Measurements from ENCODE around the gene PRDM13.
"Not testable (repeated sequence)": the region's sequence is repeated elsewhere in the genome, so short reads cannot be mapped to it uniquely, and the experiment has no call there.

Gene PRDM13

DNA sequence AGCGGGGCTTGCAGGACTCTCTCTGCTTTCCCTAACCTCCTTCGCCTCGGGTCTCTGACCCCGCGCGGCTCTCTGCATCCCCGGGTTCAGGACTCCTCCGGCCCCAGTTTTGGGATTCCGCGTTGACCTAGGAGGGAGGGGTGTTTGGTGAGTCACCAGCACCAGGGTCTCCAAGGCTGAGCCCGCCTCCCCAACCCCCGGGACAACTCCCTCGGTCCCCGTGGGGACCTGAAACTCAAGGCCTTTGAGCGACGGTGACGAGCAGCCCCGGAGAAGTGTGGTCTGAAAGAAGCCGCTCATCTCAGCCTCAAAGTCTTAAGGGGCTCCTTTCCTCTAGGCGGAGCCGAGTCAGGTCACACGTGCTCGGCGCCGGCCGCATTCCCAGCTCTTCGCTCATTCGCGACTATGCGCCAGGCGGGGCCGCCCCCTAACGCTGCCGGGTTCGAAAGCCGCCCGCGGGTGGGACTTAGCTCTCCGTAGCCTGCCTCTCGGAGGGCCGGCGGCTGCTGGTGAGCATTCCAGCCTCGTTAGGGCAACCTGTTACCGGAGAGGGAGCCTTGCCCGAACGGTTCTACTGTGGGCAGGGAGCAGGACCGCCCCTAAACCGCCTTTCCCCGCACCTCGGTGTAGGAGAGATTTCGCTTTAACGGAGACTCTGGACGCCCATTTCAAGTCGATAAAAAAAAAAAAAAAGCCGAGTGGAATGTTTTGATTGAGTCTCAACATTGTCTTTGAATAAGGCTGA lies 3.0 kb upstream of the PRDM13 start:
- DNase-seq (ENCODE audit: low spot score) = no peak

DNA sequence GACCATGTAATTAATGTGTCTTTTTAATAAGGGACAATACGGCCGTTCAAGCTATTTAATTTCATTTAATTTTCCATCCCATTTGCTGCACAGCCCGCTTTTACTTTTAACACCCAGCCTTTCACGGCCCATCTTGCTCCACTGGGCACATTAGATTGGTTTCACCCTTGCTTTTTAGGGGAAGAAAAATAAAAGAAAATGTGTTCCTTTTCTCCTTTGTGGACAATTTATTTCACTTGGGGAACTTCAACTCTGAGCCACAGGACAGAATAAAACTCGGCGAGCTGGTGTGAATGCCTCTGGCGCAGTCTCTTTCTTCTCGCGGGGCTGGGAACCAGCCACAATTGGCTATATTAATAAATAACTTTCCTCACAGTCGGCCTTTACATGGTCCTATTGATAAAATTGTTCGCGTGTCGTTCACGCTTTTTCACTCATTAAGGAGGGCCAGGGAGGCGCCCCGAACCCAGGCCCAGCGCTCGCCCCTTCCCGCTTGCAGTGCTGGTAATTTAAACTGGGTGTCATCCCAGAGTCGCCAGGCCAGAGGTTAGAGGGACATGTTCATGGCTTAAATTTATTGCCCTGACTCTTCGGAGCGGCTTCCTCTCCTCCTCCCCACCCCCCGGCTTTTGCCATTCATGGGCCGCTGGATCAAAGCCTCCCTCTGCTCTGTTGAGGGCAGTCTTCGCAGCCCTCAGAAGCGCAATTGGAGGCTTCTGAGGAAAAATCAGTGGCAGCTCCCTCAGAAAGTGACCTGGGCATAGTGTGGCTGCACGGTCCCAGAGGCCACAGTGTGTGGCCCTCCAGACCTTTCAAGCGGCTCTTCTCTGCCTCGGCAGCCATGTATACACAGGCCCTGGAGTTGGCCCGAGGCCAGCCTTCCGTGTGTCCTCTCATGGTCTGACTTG lies 2.2 kb upstream of the PRDM13 start:
- no peak for DNase-seq (ENCODE audit: low spot score)

DNA sequence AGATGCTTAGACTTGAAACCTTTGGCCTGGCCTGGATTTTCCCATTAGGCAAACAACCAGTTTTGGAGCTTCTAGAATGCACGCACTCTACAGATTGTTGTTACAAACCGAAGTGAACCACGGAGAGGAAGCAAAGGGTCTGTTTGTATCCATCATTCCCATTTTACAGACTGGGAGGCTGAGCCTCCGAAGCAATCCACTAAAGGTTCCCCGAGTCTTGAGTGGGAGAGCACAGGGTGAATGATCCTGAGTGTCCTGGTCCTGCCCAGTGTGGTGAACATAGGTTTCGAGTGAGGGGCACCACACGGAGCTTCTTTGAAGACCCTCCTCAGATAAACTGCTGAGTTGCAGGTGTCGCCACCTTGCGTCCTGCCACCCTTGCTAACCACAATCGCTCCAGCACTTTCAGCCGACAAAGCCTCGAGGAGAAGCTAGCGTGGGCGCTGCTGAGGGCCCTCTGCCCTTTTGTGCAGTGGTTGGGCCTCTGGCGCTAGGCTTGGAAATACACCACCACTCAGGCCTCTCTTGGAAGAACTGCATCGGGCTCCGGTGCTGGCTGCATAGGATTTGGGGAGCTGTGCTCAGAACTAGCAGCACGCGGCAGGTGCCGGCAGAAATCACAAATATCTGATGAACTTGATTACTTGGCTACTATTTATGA lies 1.4 kb upstream of the PRDM13 start:
- no peak for DNase-seq (ENCODE audit: low spot score)

DNA sequence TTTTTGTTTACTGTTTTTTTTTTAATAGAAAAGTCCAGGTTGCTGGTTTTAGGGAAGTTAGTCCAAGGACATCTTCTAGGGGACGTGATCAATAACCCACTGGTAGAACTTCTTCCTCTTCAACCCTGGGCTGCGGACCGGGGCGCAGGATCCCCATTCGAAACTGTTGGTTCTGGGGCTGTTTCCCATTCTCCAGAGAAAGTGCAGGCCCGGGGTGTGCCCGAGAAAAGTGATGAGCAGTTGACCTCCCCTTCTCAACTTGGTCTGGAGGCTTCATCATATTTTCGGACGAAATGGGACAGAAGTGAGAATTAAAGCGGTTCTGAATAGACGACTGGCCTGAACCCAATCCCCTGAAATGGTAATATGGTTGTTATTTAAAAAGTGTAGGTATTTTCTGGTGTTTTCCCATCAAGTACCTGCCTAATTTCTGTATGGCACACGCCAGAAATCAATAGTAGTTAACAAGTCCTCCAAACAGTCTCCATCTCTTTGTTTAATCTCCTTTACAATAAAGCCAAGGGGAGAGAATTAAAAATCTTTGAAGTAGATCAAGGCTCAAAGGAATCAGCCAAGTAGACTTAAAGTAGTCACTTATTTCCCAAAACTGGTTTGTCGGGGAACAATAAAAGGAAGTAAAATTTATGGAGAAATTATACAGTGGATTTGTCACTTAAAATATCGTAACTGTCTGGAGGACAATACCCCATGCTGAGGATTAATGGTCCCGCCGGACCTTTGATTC lies 550 bp upstream of the PRDM13 start:
- no peak for DNase-seq (ENCODE audit: low spot score)

DNA sequence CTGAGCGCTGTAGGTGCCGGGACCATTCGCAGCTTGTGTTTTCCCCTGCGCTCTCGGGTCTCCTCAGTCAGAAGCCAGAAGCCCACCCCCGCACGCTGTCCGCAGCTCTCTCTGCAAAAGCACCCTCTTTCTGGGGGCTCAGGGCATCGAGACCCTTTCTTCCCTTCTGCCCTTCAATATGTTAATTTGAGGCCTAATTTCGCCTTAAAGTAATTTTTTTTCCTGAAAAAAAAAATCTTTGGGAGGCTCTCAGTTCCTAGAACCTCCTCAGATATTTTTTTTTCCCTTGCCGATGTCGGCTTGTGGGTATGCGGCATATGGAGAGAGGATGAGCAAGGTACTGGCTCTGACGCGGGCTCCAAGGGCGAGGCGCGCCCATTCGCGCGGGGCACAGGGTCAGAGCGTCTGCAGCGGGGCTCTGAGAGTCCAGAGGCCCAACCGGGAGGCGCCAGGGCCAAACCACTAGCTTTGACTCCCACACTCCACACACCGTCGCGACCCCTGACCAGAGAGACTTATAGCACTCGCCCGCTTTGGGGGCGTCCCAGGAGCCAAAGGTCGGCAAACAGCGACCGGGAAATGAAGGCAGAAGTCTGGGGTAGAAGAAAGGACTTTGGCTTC lies 893 bp downstream of the PRDM13 start:
- no peak for DNase-seq (ENCODE audit: low spot score)

DNA sequence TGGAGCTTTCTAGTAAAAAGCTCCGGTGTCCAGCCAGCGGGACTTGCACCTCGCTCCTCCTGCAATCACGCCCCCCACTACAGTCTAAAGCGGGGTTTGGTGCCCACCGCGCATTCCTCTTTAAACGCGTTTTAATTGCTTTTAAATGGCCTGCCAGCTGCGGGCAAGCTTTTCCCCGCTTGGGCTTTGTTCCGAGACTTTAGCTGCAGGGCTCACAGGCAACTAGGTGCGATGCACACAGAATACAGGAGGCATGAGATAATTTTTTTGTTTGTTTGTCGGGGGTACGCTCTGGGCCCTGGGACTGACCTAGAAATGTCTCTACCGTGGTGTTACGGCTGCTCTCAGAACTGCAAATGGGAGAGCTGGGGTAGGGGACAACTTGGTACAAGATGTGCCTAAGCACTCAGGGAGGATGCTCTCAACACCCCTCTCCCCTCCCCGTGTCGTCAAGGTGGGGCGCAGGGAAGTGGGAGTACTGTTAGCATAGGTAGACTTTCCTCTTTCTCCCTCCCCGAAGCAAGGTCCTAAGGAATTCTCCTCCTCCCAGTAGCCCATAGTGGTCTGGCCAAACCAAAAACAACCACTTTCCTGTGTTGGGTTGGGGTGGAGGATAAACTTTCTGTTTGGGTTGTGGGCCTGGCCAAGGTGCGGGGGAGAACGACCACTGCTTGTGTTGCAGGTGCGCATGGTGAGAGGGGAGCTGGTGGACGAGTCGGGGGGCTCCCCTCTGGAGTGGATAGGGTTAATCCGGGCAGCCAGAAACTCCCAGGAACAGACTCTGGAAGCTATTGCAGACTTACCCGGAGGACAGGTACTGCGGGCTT lies 1.6 kb downstream of the PRDM13 start:
- no peak for DNase-seq (ENCODE audit: low spot score)

DNA sequence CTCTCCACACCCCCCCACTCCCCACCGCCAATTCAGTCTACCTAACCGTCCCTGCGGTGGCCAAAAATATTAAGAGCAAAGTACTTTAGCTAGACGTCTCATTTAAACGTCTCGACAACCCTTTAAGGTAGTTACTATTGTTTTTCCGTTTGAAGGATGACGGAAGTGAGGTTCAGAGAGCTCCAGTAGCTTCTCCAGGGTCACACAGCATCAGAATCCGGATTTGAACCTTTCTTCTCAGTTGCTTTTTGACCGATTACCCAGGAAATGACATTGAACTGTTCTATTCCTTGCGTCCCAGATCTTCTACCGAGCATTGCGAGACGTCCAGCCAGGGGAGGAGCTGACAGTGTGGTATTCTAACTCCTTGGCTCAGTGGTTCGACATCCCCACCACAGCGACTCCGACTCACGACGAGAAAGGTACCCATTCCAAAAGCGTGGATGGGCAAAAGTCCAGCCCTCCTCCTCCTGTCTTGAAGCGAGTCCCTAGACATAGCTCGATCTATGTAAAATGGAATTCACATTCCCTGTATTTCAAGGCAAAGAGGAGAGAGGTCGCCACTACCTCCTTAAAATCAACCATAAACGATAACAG lies 2.4 kb downstream of the PRDM13 start:
- no peak for DNase-seq (ENCODE audit: low spot score)

DNA sequence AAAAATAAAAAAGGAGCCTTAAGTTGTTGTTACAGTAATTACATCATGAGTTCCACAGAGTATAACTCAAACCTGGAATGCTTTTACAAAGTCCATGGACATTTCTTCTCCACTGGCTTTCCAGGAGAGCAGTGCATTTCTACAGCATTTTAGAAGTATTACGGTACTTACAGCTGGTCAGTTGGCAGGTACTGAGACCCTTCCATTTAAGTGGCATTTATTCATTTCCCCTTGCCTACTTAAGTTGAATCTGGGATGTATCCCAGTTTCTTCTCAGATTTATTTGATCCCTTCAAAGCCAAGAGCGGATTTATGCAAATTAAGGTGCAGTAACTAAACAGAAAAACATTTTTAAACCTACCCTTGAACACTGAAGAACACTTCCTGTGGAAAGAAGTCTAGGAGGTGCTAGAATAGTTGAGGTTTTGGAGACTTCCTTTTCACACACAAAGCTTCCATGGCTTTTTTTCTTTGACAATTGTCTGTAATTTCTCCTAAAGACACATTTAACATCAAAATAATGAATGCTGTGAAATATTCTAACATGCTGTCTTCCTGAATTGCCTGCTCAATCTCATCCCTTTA lies 3.4 kb downstream of the PRDM13 start:
- DNase-seq (ENCODE audit: low spot score) = no peak

DNA sequence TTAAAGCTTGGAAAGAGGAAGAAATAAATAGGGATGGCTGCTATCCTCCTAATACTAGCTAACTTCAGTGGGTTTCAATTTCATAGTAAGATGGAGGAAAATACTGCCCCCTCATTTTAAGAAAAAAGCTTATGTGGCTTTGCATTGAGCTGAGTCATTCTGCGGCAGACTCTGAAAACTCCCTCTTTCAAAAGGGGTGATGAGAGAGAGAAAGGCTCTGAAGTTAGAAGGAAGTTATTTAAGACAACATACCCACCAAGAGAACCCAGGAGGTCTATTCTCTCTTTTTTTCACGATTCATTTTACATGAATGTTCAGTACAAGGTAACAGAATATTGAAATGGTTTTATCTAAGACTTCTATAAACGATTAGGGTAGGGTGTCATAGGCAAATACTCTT lies 4.5 kb downstream of the PRDM13 start:
- DNase-seq (ENCODE audit: low spot score) = no peak

DNA sequence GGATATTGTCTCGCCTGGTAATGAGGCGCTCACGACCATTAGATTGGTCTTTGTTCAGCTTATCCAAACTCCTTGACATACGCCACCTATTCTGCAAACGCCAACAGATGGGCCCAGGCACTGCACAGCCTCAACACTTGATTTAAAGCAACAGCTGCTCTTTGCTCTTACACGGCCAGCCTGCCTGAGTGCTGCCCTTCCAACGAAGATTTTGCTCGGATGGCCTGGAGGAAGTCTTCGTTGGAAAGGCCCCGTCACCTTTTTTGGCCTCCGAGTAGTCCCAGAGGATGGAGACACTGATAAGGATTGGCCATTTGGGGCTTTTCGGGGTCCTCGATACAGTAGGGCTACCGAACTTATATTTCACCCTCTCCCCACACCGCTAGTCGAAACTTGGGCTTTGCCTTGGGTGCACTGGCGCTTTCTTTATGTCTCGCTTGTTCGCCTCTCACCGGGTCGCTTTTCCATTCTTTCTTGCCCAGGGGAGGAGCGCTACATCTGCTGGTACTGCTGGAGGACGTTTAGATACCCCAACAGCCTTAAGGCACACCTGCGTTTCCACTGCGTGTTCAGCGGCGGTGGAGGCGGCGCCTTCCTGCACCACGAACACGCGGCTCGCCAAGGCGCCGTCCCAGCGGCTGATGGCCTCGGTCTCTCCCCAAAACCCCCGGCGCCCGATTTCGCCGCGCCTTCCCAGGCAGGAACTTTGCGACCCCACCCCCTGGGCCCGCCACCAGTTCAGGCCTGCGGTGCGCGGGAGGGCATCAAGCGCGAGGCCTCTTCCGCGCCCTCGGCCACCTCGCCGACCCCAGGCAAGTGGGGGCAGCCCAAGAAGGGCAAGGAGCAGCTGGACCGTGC lies 6.1 kb downstream of the PRDM13 start:
- no peak for DNase-seq (ENCODE audit: low spot score)

DNA sequence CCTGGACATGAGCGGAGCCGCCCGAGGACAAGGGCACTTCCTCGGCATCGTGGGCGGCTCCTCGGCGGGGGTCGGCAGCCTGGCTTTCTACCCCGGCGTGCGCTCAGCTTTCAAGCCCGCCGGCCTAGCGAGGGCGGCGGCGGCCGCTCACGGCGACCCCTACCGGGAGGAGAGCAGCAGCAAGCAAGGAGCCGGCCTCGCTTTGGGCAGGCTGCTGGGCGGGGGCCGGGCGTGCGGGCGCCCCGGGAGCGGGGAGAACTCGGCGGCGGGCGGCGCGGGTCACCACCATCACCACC lies 6.7 kb downstream of the PRDM13 start:
- peak; percentile 16 for DNase-seq (ENCODE audit: low spot score)

DNA sequence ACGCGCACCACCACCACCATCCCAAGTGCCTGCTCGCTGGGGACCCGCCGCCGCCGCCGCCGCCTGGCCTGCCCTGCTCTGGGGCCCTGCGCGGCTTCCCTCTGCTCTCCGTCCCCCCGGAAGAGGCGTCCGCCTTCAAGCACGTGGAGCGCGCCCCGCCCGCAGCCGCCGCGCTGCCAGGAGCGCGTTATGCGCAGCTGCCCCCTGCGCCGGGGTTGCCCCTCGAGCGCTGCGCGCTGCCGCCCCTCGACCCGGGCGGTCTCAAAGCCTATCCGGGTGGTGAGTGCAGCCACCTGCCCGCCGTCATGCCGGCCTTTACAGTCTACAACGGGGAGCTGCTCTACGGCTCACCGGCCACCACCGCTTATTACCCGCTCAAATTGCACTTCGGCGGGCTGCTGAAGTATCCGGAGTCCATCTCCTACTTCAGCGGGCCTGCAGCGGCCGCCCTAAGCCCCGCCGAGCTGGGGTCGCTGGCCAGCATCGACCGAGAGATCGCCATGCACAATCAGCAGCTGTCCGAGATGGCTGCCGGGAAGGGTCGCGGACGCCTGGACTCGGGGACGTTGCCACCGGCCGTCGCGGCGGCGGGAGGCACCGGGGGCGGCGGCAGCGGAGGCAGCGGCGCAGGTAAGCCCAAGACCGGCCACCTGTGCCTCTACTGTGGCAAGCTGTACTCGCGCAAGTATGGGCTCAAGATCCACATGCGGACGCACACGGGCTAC lies 7.2 kb downstream of the PRDM13 start:
- no peak for DNase-seq (ENCODE audit: low spot score)

DNA sequence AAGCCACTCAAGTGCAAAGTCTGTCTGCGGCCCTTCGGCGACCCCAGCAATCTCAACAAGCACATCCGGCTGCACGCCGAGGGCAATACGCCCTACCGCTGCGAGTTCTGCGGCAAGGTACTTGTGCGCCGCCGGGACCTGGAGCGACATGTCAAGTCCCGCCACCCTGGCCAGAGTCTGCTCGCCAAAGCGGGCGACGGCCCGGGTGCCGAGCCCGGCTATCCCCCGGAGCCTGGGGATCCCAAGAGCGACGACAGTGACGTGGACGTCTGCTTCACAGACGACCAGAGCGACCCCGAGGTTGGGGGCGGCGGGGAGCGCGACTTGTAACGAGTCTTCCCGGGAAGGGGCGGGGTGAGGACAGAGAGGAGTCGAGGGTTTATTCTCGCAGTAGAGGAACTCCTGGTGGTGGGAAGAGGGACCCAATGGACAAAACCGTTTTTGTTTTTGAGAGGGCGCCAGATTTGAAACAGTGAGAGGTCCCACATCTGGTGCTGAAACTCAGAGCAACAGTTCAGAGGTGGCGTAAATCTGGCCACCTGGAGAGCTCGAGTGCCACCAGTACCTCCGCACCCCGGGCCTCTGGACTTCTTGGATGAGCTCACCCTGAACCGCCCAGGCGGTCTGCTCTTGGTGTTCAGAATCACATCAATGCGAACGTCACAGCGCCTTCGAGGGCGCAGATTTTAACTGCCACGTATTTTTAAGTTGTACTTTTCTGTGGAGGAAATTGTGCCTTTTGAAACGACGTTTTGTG lies 8.0 kb downstream of the PRDM13 start:
- no peak for DNase-seq (ENCODE audit: low spot score)

DNA sequence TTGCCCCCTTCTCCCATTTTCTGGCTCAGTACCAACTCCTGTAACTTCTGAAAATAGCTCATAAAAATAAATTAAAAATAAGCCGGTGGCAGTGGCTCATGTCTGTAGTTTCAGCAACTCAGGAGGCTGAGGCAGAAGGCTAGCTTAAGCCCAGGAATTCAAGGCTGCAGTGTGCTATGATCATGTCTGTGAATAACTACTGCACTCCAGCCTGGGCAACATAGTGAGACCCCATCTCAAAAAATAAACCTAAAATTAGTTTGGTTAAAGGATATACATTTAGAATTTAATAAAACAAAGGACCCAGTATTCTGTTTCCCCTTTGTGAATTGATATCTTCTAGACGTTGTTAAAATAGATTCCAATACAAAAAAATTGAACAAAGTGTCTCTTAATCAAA lies 10.5 kb downstream of the PRDM13 start:
- DNase-seq (ENCODE audit: low spot score) = no peak

DNA sequence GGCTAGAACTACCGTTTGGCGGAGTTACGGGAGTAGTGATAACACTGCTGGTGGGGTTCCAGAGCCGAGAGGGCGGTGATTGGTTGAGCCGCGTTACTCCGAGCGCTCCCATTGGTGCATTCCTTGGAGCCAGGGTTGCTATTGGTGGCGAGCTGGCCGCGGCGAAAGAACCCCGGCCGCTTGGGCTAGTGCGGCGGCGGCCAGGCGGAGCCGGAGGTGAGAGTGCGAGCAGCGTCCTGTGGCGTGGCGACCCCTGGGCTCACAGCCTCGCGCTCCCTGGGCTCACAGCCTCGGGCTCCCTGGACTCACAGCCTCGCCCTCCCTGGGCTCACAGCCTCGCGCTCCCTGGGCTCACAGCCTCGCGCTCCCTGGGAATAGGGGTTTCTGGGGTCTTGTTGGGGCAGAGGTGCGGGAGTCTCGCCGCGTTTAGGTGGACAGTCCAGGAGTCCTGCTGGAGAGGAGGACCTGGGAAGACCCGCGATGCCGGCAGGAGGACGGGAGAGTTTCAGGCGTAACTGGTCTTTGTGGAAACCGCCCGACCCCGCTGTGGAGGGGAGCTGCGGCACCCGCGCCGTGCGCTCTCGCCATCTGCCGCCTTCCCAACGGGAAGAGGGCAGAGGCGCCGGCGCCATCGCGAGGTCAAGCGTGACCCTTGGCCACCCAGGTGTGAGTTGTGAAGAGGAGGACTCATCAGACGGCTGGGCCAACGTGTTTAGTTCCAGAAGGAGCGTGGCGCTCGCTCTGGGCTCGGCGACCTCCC lies 12.2 kb downstream of the PRDM13 start:
- DNase-seq (ENCODE audit: low spot score) = no peak

DNA sequence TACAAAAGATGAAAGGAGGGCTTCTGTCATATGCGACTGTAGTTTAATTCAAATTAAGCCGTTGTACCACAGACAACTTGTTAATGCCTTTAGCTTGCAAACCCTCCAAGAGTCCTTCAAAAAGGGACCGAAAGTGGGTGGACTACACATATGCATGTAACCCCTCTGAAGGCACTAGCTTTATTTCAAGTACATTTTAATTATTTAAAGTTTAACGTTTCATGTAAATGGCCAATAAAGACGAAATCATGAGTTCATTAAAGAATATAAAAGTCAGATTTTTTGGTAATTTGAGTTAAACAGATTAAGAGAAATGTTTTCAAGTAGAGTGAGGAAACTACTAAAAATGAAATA lies 12.8 kb downstream of the PRDM13 start:
- DNase-seq (ENCODE audit: low spot score) = no peak

DNA sequence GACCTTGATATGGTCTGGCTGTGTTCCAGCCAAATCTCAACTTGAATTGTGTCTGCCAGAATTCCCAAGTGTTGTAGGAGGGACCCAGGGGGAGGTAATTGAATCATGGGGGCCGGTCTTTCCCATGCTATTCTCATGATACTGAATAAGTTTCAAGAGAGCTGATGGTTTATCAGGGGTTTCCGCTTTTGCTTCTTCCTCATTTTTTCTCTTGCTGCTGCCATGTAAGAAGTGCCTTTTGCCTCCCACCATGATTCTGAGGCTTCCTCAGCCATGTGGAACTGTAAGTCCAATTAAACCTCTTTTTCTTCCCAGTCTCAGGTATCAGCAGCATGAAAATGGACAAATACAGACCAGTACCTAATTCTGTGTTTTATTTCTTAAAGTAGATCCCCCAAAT lies 15.4 kb downstream of the PRDM13 start:
- DNase-seq (ENCODE audit: low spot score) = not testable (repeated sequence)

All from hematopoietic multipotent progenitor cell treated with erythropoietin and hydrocortisone succinate and interleukin-3 and kit ligand, for 15 days (in vitro differentiated cells).